Ureter (tissue), 1 donor: ENCODE data around the gene RAI1. TPM values are rescaled to one million over a fixed set of nuclear protein-coding genes. Genes with fewer than 3 reads are reported as not detected.
"Not testable (repeated sequence)": the region's sequence is repeated elsewhere in the genome, so short reads cannot be mapped to it uniquely, and the experiment has no call there.

Source experiments
- DNase-seq: peaks from one replicate; pipeline ENCODE4 v3.0.0-alpha.2; 2020; ENCODE audit warnings: low spot score
- total RNA-seq: library from RNA; stranded (reverse); gene quantifications from one replicate; pipeline ENCODE4 v1.2.4, GENCODE V29; 2023
- donor health status: DM: yes; HTN: yes; CAD: no.

Gene RAI1
- total RNA-seq, 1 donor from 2014 or later: 117 TPM

DNA sequence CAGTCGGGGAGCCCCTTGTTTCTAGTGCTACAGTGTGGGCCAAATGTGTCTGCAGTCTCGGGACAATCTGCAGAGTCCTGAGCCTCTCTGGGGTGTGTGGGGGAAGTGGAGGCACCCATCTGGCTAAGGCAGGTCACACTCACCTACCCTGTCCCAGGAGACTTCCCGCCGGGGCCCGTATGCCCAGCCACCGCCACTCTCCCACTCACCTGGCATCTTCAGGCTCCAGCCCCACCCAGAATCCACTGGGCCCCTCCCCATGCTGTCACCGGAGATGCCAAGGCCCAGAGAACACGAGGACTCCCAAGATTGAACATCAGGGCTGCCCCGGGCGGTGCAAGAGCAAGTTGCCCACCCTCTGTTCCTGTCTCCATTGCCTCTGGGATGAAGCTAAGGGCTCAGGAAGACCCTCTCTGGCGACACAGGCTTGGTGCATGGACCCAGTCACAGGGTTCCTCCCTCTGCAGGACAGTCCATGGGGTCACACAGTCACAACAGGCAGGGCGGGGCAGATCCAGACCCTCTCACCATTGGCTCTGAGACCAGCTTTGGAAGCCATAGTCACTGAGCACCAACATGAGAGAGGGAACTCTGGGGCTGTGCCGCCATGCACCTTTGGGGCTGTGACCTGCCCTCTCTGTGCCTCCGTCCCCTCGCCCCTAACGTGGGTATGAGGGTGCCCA lies 117.5 kb downstream of the RAI1 start:
- no peak for DNase-seq

DNA sequence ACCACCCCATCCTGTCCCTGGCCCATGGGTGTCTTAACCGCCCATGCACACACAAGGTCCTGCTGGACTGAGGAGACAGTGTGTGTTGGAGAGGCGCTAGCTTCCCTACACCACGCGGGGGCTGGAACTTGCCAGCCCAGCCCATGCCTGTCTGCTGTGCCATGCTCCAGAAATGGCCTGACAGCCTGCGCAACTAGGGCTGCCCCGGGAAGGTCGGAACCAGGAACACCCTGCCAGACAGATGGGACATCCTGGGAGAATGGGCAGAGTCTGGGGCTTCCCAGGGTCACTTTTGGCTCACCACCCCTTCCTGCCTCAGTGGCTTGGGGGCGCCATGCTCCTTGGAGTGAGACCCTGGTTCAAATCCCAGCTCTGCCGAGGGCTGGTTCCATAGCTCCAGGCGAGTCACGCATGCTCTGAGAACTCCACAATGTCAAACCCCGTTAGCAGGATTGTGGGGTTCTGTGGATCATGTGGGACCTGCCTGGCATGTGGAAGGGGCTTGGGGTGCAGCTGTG lies 119.3 kb downstream of the RAI1 start:
- no peak for DNase-seq

DNA sequence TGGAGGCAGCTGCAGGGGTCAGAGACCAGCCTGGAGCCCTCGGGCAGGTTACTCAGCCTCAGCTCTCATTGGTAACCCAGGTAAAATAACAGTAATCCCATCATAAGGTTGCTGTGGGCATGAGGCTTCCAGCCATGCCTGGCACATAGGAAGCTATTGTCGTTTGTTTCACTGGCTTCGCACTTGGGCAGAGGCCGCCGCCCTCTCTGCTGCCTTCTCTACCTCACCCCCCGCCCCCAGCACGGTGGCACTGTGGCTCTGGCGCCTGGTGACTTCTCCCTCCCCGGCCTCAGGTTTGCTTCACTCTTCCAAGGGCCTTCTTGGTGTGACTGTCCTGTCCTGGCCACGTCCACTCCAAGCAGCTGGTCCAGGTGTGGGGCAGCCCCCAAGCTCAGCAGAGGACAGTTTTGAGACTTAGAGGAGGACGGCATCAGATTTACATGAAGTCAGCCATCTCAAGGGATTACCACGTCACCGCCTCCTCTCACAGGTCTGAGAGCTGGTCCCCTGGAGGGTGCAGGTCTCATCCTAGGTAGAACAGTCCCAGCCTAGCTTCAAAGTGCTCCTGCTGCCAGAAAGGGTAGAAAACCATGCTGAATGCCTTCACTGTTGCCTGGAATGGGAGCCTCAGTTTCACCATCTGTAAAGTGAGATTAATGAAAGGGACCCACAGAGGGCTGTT lies 120.7 kb downstream of the RAI1 start:
- no peak for DNase-seq

DNA sequence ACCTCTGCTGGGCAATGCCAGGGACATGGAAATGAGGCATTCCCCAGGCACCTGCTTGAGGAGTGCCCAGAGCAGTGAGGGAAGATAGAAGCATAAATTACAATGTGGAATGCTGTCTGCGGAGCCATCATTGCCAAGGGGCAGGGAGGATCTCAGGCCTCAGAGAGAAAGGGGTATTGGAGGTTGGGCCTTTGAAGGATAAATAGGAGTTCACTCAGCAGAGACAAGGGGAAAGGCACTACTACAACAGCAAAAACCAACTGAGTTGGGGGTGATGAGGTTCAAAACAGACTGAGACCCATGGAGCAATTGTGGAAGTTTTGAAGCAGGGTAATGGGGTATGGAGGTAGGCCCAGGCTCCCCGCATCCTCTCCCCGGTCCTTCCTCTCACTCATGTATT lies 122.7 kb downstream of the RAI1 start:
- no peak for DNase-seq

DNA sequence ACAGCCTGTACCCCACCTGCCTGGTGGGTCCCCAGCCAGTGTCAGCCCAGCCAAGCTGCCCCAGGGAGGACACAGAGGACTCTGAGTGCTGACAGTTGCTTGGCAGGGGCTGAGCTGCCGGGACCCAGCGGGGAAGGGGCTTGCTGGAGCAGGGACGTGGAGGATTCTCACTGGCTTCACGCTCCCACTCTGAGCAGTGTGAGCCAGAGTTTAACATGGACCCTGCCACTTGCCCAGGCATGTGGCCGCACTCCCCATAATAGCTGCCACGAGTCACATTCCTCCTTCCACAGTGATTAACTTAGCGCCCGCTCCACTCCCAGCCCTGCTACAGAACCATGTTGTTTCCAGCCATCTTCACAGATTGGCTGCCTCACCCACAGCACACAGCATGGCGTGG lies 124.3 kb downstream of the RAI1 start:
- DNase-seq: no peak

DNA sequence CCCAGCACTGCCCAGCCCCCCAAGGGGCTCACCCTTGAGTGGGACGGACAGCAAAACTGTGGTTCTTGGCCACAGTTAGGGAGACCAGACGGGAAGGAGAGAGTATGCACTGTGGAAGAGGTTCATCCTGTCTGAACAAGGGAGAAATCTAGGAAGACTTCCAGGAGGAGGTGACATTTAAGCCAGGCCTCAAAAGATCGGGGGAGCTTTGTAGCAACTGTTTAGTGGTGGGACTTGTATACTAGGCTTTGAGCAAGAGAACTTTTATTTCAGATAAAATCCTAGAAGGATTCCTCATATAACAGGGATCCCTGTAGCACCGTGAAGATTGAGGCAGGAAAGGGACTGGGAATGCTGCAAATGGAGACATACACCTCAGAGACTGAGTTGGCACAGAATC lies 124.8 kb downstream of the RAI1 start:
- no peak for DNase-seq

DNA sequence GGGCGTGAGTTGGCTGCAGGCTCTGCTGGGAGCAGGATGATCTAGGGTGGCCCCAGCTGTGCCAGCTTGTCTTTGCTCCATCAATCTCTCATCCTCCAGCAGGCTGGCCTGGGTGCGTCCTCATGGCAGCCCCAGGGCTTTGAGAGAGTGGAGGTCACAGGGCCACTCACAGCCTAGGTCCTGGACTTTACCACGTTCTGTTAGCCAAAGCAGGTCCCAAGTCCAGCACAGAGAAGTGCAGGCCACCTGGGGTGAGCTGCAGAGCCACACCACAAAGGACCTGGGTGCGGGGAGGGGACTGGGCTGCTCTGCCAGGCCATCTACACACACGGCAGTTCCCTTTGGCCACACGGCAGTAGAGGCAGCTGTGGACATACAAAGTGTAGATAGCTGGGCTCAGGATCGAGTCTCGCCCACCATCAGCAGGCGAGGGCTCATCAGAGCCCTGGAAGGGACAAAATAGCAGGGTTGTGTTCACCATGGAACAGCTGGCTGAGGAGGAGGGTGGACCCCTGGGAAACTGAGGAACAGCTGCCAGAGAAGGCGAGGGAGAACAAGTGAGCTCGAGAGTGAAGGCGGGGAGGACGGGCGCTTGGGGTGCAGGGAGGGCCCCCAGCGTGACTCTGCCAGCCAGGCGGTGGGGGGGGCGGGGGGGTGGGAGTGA lies 125.5 kb downstream of the RAI1 start:
- no peak for DNase-seq

DNA sequence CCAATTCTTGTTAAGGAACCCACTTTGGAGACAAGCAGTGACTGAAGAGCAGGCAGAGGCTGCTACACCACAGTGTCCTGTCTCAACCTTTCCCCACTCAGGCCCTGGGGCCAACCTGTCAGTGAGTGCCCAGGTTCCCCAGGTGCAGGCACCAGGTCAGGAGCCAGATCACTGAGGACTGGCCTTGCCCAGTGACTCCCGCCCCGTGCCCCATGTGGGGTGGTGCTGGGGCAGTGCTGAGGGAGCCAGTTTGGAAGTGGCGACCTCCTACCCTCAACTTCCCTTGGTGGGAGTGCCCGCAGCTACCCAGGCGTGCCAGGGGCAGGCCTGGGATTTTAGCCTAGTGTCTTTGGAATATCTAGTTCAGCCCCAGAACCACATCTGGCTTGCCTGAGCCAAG lies 126.2 kb downstream of the RAI1 start:
- no peak for DNase-seq

DNA sequence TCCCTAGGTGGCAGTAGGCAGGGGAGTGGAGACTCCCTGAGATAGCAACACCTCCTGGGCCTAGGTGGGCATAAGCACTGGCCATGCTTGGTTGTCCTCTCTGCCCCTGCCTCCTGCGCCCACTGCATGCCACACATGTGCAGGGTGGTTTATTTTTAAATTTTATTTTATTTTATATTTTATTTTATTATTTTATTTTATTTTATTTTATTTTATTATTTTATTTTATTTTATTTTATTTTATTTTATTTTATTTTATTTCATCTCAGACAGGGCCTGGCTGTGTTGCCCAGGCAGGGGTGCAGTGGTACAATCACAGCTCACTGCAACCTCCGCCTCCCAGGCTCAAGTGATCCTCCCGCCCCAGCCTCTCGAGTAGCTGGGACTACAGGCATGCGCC lies 126.9 kb downstream of the RAI1 start:
- not testable (repeated sequence) for DNase-seq

DNA sequence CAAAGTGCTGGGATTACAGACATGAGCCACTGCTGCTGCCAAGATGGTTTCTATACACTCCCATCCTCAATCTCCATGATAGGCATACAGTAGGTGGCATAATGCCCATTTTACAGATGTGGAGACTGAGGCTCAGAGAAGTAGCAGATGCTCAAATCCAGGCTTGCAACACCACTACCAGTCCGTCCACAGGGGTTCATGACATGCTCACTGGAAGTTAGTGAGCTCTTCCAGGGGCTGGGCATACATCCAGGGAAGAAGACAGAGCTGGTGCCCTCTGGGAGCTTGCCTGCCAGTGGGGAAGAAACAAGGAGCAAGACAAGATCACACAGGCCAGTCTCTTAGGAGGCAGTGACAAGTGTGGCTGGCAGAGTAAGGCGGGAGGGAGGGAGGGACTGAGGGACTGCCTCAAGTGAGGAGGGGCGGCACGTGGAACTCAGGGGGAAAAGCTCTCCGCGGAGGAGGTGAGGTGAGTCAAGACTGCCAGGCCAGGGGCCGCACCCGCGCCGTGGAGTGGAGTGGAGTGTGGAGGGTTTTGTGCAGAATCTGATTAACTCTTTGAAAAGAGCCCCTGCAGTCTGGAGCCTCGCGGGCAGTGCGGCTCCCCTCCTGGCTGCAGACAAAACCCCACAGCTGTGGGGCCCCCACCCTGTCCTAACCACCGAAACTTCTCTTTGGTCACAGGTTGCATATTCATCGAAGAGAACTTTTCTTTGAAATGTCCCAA lies 127.6 kb downstream of the RAI1 start:
- no peak for DNase-seq

DNA sequence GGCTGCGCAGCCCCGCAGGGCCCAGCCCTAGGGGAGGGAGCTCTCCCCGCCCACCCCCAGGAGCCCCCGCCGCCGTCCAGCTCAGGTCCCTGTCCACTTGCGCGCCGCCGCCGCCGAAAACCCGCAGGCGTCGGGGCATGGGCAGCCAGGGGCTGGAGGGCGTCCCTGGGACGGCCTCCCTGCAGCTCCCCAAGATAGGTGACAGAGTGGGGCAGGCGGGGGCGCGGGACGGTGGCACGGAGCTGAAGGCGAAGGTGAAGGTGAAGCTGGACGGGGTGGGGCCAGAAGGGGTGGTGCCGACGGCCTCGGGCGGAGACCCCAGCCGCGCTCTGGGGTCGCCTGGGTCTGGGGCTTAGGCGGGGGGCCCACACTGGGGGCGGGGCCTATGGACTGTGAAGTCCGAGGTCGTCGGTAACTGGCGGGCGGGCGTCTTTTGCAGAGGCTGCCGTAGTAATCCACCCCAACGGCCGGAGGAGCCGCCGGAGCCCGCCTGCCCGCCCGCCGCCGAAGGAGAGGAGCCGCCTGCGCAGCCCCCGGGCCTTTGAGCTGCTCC lies 128.3 kb downstream of the RAI1 start:
- DNase-seq: no peak

DNA sequence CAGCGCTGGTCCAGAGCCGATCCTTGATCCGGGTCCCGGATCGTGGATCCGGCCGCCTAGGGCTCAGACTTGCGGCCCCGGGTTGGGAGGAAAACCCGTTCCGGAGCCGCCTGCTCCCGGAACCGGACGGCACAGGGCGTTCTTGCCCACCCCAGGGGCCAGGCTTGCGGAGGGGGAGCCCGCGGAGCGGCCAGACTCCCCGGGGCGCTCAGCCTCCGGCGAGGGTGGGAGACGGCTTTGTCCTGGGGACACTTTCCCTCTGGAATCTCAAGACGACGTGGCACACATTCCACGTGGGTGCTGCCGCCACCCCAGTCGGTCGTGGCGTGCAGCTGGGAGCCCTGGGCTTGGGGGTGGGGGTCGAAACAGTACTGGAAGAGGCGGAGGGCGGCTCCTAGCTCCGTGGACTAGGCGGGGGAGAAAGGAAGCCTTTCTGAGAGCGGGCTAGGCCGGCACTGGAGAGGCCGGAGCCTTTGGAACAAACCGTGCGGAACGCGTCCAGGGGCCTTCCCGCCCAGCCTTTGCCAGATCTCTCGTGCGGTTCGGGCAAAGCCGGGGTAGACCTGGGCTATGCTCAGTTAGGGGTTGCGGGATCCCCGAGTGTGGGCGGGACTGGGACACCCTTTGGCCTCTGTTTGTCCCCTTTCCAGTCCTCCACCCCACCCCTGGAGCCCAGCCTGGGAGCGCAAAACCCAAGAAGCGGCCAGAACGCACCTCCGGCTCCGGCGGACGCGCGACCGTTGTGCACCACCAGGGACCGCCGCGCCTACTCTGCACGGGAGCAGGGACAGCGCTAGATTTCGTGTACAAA lies 129.0 kb downstream of the RAI1 start:
- DNase-seq: no peak

DNA sequence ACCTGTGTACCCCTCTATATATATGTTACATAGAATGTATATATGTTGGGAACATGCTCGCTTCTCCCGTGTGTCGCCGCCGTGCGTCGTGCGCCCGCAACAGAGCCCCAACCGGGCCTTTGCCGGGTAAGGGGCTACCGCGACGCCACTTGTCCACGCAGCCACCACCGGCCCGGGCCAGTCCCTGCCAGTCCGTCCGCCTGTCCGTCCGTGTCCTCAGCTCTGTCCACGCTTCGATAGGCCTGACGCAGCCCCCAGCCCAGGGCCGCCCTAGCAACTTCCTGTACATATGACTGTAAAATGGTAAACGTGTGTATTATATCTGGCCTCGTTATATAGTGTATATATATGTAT lies 129.6 kb downstream of the RAI1 start:
- no peak for DNase-seq

DNA sequence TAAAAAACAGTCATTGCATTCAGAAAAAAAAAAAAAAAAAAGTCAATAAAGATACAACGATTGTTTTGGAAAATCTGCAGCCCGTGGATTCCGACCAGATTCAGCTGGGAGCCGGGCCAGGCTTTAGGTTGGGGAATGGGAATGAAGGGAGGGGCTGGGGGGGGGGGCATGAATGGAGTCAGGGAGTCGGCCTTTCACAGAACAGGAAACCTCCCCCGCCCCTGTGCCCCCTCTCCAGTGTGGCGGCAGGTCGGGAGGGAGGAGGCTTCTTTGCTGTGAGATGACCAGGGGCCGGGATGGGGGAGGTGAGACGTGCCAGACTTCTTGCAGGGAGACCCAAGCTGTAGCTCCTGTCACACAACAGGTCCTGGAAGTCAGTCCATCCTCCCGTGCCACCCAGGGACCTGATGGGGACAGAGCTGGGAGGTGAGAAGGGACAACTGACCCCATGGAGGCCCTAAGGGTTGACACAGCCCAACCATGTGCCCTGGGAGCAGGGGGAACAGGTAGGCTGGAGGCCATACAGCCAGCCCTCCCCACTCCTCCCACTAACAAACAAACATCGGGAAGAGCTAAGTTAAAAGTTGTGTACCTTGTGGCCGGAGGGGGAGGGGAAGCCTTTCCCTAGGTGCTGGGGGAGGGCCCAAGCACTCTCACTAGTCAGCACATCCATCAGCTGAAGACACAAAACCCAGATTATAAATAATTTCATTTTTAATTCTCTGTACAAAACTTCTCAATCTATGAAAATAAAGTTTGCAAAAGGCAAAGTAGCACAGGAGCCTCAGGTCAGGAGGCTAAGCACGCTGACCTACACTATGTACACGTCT lies 130.3 kb downstream of the RAI1 start:
- no peak for DNase-seq

DNA sequence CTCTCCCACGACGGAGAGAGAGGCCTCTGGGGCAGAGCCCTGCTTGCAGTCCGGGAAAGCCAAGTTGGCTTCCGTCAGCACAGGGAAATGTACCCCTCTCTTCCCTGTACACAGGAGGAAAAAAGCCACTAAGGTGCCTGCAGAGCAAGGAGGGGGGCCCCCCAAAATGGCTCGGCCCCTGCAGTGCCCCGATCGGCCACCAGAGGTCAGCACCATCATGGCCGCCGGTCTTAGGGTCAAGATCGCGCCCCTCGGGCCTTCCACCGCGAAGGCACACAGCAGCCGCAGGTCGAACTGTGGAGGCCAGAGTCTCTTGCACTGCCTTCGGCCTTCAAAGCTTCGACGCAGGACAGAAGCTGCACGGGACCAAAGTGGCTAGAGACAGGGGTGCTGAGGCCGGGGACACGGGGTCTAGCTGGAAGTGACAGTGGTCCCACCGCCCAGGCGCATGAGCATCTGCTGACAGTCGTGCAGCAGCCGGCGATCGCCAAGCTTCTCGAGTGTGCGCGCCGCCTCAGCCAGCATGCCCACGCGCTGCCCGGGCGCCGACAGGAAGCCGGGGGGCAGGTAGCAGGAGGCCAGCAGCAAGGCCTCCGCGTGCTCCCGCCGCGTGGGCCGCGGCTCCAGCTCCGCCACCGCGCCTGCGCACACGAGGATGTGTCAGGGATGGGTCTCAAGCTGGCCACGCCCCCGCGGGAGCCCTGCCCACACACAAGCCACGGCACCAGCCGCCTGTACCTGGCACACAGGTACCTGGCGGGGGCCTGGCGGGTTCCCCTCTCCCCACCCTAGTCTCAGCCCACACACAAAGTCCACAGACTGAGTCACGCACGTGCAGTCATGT lies 131.2 kb downstream of the RAI1 start:
- peak; percentile 85 for DNase-seq

DNA sequence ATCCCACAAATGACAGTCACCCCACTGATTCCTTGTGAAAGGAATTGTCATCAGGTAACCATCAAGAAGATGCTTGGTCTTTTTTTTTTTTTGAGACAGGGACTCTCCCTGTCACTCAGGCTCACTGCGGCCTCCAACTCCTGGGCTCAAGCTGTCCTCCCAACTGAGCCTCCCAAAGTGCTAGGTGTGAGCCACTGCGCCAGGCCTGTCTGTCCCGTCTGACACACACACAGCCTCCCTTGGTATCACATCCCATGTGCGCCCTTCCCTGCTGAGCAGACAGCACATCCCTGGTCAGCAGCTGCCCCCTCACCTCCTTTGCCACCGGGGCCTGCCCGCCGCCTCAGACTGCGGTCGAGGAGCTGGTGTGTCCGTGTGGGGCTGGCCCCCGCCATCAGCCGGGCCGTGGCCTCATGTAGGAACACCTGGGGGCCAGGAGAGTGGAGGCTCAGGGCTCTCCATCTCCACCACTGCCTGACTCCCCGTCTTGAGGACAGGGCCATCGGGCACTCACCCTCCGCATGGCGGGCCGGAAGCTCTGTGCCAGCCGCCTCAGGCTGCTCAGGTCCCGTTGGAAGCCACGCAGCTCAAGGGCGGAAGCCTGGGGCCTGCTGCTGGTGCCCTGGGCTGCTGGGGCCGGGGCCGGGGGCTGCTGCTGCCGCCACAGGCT lies 131.9 kb downstream of the RAI1 start:
- DNase-seq: no peak

DNA sequence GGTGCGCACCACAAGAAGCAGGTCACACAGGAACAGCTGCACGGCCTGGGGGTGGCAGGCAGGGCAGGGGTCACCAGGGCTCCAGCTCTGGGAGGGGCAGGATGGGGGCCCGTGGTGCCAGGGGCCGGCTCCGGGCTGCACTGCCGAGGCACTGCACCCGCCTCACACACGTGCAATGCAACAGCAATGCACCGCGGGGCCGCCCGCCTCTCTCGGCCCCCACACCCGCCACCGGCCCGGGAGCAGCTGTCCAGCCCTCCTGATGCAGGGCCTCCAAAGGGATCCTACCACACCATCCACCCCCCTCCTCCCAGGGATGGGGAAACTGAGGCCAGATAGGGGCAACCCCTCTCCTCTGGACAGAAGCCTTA lies 132.5 kb downstream of the RAI1 start:
- no peak for DNase-seq

DNA sequence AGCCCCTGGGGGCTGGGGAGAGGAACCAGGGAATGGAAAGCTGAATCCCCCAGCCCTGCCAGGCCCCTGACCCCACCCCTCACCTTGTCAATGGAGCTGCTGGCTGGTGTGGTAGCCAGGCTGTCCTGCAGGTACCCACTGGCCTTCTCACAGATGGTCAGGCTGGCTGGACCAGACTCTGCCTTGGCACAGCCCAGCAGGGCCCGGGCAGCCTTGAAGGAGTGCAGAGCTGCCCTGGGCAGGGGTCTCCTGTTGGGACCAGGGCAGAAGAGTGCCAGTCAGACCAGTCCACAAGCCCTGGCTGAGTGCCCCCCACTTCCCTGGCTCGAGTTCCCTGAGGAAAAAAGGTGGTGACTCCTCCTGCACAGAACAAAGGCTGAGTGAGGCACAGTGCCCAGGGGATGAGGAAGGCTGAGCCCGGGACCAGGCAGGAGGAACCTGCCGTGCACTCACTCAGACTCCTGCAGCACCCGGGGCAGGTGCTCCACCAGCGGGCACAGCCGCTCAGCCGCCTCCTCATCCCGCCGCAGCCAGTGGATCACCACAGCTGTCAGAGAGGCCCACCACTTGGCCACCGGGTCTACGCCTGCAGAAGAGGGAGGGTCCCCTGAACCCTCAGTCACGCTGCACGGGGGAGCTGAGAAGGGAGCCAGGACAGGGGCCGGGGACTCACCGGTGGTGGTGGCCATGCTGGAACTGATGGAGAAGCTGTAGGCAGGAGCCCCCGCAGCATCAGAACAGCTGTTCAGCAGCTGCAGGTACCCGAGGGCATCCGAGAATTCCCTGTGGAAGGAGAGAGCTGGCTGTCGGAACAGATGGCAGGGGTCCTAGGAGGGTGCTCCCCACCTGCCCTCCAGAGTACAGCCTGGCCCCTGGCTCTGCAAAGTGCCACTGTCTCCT lies 133.2 kb downstream of the RAI1 start:
- DNase-seq: no peak
